Neural cell (in vitro differentiated cells): Measurements from ENCODE around the gene CD58. TPM values are rescaled to one million over a fixed set of nuclear protein-coding genes. Genes with fewer than 3 reads are reported as not detected.

ENCODE experiments used
- H2AFZ ChIP-seq: fragments of 200-600, 300-800 bp; sonication (generic), shearing (Covaris generic); 2 replicates; pipeline ENCODE4 v1.6.0; 2014; ENCODE audit warnings: low read depth, mild to moderate bottlenecking, antibody characterized with exemption, low read length, moderate library complexity
- H3F3A ChIP-seq: fragments of 200-600 bp; shearing (Covaris generic); 2 replicates; pipeline ENCODE4 v1.6.1; 2016; ENCODE audit warnings: mild to moderate bottlenecking, moderate library complexity, mixed read lengths, antibody characterized with exemption, low read length; ENCODE audit not compliant: insufficient read depth, poor library complexity, severe bottlenecking
- H3K27ac ChIP-seq: fragments of 200-600, 300-800 bp; sonication (generic), shearing (Covaris generic); 2 replicates; pipeline ENCODE4 v1.5.1; 2014; ENCODE audit warnings: mild to moderate bottlenecking, low read length, moderate library complexity
- H3K27me3 ChIP-seq: fragments of 300-800, 200-600 bp; sonication (generic), shearing (Covaris generic); 2 replicates; pipeline ENCODE4 v1.6.0; 2014; ENCODE audit warnings: mild to moderate bottlenecking, low read depth, low read length, moderate library complexity; ENCODE audit not compliant: insufficient read depth
- H3K36me3 ChIP-seq: fragments of 300-800, 200-600 bp; sonication (generic), shearing (Covaris generic); 2 replicates; pipeline ENCODE4 v1.5.1; 2014; ENCODE audit warnings: mild to moderate bottlenecking, antibody characterized with exemption, low read length, moderate library complexity; ENCODE audit not compliant: insufficient read depth
- H3K4me2 ChIP-seq: fragments of 300-800, 200-600 bp; sonication (generic), shearing (Covaris generic); 2 replicates; pipeline ENCODE4 v1.6.0; 2014; ENCODE audit warnings: mild to moderate bottlenecking, low read length
- H3K4me3 ChIP-seq: fragments of 300-800, 200-600 bp; sonication (generic), shearing (Covaris generic); 2 replicates; pipeline ENCODE4 v1.5.1; 2014; ENCODE audit warnings: mild to moderate bottlenecking, low read length, moderate library complexity
- H3K79me2 ChIP-seq: fragments of 200-600 bp; shearing (Covaris generic); replicated peaks from 2 replicates; pipeline ENCODE4 v1.6.0; 2014; ENCODE audit warnings: mild to moderate bottlenecking, low read length, moderate library complexity; ENCODE audit not compliant: insufficient read depth
- H3K9ac ChIP-seq: fragments of 300-800, 200-600 bp; sonication (generic), shearing (Covaris generic); 2 replicates; pipeline ENCODE4 v1.6.1; 2016; ENCODE audit warnings: mild to moderate bottlenecking, low read length, mixed read lengths
- H3K9me2 ChIP-seq: fragments of 200-600 bp; shearing (Covaris generic); 2 replicates; pipeline ENCODE4 v1.6.1; 2016; ENCODE audit warnings: mild to moderate bottlenecking, low read length, mixed read lengths; ENCODE audit not compliant: insufficient read depth
- H3K9me3 ChIP-seq: fragments of 200-600, 300-800 bp; sonication (generic), shearing (Covaris generic); 2 replicates; pipeline ENCODE4 v1.6.1; 2016; ENCODE audit warnings: mild to moderate bottlenecking, mixed run types, low read length, moderate library complexity, mixed read lengths
- H4K20me1 ChIP-seq: fragments of 200-600 bp; shearing (Covaris generic); 2 replicates; pipeline ENCODE4 v1.6.1; 2016; ENCODE audit warnings: mild to moderate bottlenecking, mixed run types; ENCODE audit not compliant: insufficient read depth
- EP300 ChIP-seq: fragments of 450-650 bp; conservative IDR thresholded peaks from 2 replicates; pipeline ENCODE4 v1.6.1; 2014; ENCODE audit warnings: antibody characterized with exemption, mild to moderate bottlenecking, moderate library complexity; ENCODE audit not compliant: poor library complexity, severe bottlenecking
- EZH2 ChIP-seq: fragments of 200-600, 300-800 bp; shearing (Covaris generic), sonication (generic); IDR thresholded peaks from 2 replicates; pipeline ENCODE4 v1.6.1; 2014; ENCODE audit warnings: antibody characterized with exemption, low read length, borderline replicate concordance, mild to moderate bottlenecking; ENCODE audit not compliant: insufficient read depth, poor library complexity, severe bottlenecking
- MXI1 ChIP-seq: fragments of 450-650 bp; conservative IDR thresholded peaks from 2 replicates; pipeline ENCODE4 v1.6.1; 2014; ENCODE audit warnings: antibody characterized with exemption, mild to moderate bottlenecking; ENCODE audit not compliant: poor library complexity, severe bottlenecking
- POLR2AphosphoS5 ChIP-seq: IDR thresholded peaks from 2 replicates; pipeline ENCODE4 v1.6.1; 2012
- RAD21 ChIP-seq: fragments of 450-650 bp; conservative IDR thresholded peaks from 2 replicates; pipeline ENCODE4 v1.6.1; 2014; ENCODE audit warnings: antibody characterized with exemption, mild to moderate bottlenecking, moderate library complexity
- SMC3 ChIP-seq: fragments of 450-650 bp; conservative IDR thresholded peaks from 2 replicates; pipeline ENCODE4 v1.6.1; 2014; ENCODE audit warnings: antibody characterized with exemption, mild to moderate bottlenecking, moderate library complexity; ENCODE audit not compliant: poor library complexity
- TAF1 ChIP-seq: IDR thresholded peaks from 2 replicates; pipeline ENCODE4 v1.6.1; 2012; ENCODE audit warnings: low read depth
- polyA plus RNA-seq: library from polyadenylated mRNA; depleted of rRNA; stranded (reverse); fragments of >200 nt; gene quantifications from 2 replicates; pipeline ENCODE4 v1.2.3, GENCODE V29; 2014
- TF ChIP-seq, protein P1 (sequence below): IDR thresholded peaks from 2 replicates; pipeline ENCODE4 v1.6.1; 2012; ENCODE audit warnings: borderline replicate concordance
- TF ChIP-seq, protein P2 (sequence below): fragments of 450-650 bp; IDR thresholded peaks from 2 replicates; pipeline ENCODE4 v1.5.1; 2014; ENCODE audit warnings: antibody characterized with exemption, mild to moderate bottlenecking, moderate library complexity; ENCODE audit not compliant: poor library complexity, severe bottlenecking

CD58 gene
- polyA plus RNA-seq, 1 donor from 2014 or later = 1.8 TPM

DNA sequence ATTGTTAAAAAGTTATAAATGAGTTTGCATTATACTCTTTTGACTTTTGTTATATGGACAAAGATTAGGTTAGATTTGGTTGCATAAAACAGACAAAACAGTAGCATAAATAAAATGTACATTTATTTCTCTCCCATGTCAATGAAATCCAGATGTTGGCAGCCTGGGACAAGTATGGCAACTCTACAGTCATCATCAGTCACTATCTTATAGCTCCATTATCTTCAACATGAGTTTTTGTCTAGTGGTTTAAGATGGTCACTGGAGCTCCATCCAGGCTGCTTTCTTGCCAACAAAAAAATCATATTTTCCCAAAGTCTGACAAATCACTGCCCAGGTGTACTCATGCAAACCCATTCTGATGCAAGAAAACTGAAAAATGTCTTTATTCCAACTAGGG, 83.8 kb downstream of the CD58 start:
- H2AFZ ChIP-seq = no peak overlapping the region

GRCh38 chr1:116486424-116486823, 84.4 kb downstream of the CD58 start:
- H3F3A ChIP-seq = no peaks in the 10 kb centered on the region
- H3K9me3 ChIP-seq = no peaks in the 10 kb centered on the region
- H3K36me3 ChIP-seq = no peaks in the 10 kb centered on the region
- no peak overlapping the region for H3K4me3 ChIP-seq
- H3K27ac ChIP-seq = no peak overlapping the region
- no peak overlapping the region for H3K9ac ChIP-seq
- no peaks in the 10 kb centered on the region for H4K20me1 ChIP-seq
- H2AFZ ChIP-seq = no peak overlapping the region
- TF ChIP-seq RAD21 (no peak), SMC3 (no peak), TAF1 (no peak), POLR2AphosphoS5 (no peak), EP300 (no peak), MXI1 (no peak), EZH2 (no peak)
- TF ChIP-seq, protein P1, sequence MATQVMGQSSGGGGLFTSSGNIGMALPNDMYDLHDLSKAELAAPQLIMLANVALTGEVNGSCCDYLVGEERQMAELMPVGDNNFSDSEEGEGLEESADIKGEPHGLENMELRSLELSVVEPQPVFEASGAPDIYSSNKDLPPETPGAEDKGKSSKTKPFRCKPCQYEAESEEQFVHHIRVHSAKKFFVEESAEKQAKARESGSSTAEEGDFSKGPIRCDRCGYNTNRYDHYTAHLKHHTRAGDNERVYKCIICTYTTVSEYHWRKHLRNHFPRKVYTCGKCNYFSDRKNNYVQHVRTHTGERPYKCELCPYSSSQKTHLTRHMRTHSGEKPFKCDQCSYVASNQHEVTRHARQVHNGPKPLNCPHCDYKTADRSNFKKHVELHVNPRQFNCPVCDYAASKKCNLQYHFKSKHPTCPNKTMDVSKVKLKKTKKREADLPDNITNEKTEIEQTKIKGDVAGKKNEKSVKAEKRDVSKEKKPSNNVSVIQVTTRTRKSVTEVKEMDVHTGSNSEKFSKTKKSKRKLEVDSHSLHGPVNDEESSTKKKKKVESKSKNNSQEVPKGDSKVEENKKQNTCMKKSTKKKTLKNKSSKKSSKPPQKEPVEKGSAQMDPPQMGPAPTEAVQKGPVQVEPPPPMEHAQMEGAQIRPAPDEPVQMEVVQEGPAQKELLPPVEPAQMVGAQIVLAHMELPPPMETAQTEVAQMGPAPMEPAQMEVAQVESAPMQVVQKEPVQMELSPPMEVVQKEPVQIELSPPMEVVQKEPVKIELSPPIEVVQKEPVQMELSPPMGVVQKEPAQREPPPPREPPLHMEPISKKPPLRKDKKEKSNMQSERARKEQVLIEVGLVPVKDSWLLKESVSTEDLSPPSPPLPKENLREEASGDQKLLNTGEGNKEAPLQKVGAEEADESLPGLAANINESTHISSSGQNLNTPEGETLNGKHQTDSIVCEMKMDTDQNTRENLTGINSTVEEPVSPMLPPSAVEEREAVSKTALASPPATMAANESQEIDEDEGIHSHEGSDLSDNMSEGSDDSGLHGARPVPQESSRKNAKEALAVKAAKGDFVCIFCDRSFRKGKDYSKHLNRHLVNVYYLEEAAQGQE = no peak
- TF ChIP-seq, protein P2, sequence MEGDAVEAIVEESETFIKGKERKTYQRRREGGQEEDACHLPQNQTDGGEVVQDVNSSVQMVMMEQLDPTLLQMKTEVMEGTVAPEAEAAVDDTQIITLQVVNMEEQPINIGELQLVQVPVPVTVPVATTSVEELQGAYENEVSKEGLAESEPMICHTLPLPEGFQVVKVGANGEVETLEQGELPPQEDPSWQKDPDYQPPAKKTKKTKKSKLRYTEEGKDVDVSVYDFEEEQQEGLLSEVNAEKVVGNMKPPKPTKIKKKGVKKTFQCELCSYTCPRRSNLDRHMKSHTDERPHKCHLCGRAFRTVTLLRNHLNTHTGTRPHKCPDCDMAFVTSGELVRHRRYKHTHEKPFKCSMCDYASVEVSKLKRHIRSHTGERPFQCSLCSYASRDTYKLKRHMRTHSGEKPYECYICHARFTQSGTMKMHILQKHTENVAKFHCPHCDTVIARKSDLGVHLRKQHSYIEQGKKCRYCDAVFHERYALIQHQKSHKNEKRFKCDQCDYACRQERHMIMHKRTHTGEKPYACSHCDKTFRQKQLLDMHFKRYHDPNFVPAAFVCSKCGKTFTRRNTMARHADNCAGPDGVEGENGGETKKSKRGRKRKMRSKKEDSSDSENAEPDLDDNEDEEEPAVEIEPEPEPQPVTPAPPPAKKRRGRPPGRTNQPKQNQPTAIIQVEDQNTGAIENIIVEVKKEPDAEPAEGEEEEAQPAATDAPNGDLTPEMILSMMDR = no peak
- no peaks in the 10 kb centered on the region for H3K9me2 ChIP-seq
- H3K4me2 ChIP-seq = no peak overlapping the region
- H3K79me2 ChIP-seq = no peaks in the 10 kb centered on the region
- H3K27me3 ChIP-seq = no peaks in the 10 kb centered on the region

More for the DNA sequence above, 83.8 kb downstream of the CD58 start:
- Histone ChIP-seq H3K9me2 (no peaks in the 10 kb centered on the region), H3K36me3 (no peaks in the 10 kb centered on the region), H3K9me3 (no peaks in the 10 kb centered on the region), H3K4me2 (no peak overlapping the region), H4K20me1 (no peaks in the 10 kb centered on the region), H3K27ac (no peak overlapping the region), H3K79me2 (no peaks in the 10 kb centered on the region), H3K27me3 (no peaks in the 10 kb centered on the region), H3K9ac (no peak overlapping the region), H3F3A (no peaks in the 10 kb centered on the region), H3K4me3 (no peak overlapping the region)
- TF ChIP-seq MXI1 (no peak), POLR2AphosphoS5 (no peak), TAF1 (no peak), SMC3 (no peak), EP300 (no peak), EZH2 (no peak), RAD21 (no peak)
- TF ChIP-seq, protein P1 = no peak
- TF ChIP-seq, protein P2 = no peak
